ENCODE data around the gene OR2Y1.
"Not testable (repeated sequence)": the region's sequence is repeated elsewhere in the genome, so short reads cannot be mapped to it uniquely, and the experiment has no call there.

Gene OR2Y1

GRCh38 chr5:180739958-180740357 is at the start of gene OR2Y1:
Gene OR2Y1, minus strand, starts transcription at chr5:180740058. Its CDS starts 0 bp downstream, at chr5:180740058.
- no peak for DNase-seq

GRCh38 chr5:180788651-180789410 is 49.0 kb upstream of the OR2Y1 start:
- not testable (repeated sequence) for DNase-seq

DNA sequence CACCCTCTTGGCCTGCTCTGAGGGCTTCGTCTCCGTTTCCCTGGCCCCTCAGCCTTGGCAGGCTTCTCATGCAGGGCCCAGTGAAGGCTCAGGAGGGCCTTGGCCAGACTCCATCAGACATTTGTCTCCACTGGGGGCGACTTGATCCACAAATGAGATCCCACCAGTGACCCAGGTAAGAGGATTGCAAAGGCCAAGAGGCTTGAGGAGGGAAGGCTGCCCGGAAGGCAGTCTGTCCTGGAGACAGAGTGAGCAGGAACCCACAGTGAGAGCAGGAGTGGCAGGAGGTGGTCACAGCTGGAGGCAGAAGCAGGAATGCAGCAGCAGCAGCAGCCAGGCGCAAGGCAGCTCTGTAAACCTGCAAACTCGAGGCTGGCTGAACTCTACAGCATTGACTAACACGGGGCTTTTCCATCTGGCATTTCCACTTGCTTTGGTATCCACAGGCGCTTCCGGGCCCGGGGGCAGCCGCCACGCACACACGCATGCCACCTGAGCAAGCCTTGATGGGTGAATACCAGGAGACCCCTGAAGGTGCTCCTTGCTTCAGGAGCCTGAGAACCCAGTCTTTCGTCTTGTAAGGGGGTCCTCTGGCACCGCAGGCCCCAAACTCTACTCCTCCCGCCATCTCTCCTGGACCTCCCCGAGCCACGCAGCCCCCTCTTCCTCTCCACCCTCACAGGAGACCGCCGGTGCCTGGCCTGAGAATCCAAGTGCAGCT is 48.0 kb upstream of the OR2Y1 start:
- no peak for DNase-seq

- DNase-seq = no peak
These were observed 46.9 kb upstream of the OR2Y1 start for GRCh38 chr5:180786531-180787398.

GRCh38 chr5:180785794-180786221 is 46.0 kb upstream of the OR2Y1 start:
- DNase-seq = no peak

GRCh38 chr5:180785121-180785781 is 45.4 kb upstream of the OR2Y1 start:
- DNase-seq = no peak

DNA sequence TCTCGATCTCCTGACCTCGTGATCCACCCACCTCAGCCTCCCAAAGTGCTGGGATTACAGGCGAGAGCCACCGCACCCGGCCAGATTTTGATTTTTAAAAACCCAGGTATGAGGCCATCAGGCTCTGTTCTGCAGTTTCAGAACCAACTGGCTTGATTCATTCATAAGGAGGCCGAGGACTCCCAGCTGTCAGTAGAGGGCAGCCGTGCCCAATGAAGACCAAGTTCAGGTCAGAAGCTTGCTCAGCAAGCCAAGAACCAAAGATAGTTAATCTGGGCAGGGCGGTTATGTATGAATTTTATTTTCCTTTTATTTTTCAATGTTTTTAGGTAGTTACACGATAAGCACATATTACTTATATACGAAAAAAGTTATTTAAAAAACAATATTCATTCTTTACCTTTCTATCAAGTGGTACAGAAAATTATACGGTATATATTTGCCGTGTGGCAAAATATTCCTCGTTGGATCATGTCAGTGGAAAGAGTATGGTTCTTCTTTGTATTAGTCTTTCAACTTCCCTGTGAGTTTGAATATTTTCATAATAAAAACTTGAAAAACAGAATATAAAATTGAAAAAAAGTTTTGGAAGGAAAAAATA is 44.7 kb upstream of the OR2Y1 start:
- DNase-seq = peak; percentile 7 to 66 (median 32)

DNA sequence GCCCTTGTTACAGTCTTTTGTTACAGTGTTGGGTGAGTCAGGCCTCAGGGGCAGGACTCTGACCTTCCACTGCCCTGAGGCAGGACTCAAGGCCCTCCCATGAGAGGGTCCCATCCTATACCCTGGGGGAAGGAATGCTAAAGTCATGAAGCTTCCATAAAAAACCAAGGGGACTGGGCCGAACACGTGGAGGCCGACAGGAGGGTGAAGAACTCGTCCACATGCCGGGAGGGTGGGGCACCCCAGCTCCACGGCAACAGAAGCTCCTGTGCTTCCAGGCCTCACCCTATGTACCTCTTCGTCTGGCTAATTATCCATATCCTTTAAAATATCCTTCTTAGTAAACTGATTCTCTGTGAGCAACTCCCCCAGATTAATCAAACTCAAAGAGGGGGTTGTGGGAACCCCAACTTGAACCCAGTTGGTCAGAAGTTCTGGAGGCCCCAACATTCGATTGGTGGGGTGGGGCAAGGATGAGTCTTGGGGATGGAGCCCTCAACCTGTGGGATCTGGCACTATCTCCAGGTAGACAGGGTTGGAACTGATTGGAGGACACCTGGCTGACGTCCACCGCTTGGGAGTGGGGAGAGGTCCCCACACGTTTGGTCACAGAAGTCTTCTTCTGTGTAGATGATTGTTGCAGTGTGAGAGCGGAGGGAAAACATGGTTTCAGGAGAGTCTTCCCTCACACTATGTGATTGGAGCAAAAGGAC is 43.6 kb upstream of the OR2Y1 start:
- no peak for DNase-seq

GRCh38 chr5:180782748-180783147 is 42.9 kb upstream of the OR2Y1 start:
- DNase-seq = no peak

DNA sequence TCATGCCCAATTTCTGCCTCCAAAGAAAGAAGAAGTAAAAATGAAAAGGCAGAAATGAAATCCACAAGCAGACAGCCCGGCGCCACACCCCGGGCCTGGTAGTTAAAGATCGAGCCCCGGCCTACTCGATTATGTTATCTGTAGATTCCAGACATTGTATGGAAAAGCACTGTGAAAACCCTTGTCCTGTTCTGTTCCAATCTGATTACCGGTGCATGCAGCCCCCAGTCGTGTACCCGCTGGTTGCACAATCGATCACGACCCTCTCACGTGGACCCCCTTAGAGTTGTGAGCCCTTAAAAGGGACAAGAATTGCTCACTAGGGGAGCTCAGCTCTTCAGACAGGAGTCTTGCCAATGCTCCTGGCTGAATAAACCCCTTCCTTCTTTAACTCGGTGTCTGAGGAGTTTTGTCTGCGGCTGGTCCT is 42.1 kb upstream of the OR2Y1 start:
- not testable (repeated sequence) for DNase-seq

GRCh38 chr5:180779985-180780610 is 40.2 kb upstream of the OR2Y1 start:
- DNase-seq = no peak

DNA sequence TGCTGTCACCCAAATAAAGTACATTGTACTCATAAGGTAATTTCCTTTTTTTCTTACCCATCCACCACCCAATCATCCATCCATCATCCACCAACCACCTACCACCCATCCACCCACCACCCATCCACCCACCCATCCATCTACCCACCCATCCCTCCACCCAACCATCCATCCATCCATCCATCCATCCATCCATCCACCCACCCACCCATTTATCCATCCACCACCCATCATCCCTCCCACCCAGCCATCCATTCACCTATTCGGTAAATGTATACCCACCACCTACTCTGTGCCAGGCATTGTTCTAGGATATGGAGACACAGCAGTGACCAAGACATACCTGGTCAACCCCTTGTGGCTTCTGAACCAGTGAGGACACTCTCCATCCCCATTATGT is 37.6 kb upstream of the OR2Y1 start:
- DNase-seq = no peak

DNA sequence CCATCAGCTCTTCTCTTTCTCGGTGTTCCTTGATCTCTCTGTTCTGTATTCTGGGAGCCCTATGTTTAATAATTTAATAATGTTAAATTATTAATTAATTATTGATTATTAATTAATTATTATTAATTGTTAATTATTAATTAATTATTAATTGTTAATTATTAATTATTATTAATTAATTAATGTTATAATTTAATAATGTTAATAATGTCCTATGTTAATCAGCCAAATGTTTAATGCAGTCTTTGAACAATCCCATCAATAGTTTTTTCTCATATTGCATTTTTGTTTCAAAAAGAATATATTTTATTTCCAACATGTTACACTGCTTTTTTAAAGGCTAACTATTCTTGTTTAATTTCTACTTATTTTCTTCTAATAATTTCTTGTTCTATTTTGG is 36.5 kb upstream of the OR2Y1 start:
- DNase-seq = no peak

GRCh38 chr5:180775624-180776023 is 35.8 kb upstream of the OR2Y1 start:
- DNase-seq = no peak

DNA sequence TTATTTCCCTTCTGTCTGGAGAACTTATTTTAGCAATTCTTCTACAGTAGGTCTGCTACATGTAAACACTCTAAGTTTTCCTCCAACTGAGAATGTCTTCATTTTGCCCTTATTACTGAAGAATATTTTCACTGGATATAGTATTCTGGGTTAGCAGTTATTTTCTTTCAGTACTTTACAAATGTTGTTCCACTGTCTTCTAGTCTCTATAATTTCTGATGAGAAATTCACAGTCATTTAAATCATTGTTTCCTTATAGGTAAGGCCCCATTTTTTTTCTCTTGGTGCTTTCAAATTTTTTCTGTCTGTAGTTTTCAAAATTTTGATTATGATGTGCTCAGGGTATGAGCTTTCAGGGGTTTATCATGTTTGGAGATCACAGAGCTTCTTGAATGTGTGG is 32.0 kb upstream of the OR2Y1 start:
- no peak for DNase-seq

- no peak for DNase-seq
These were observed 30.0 kb upstream of the OR2Y1 start for GRCh38 chr5:180769821-180770220.

- DNase-seq = no peak
These were observed 15.7 kb upstream of the OR2Y1 start for GRCh38 chr5:180755601-180756000.

- no peak for DNase-seq
These were observed 4.4 kb upstream of the OR2Y1 start for GRCh38 chr5:180744253-180744652.

DNA sequence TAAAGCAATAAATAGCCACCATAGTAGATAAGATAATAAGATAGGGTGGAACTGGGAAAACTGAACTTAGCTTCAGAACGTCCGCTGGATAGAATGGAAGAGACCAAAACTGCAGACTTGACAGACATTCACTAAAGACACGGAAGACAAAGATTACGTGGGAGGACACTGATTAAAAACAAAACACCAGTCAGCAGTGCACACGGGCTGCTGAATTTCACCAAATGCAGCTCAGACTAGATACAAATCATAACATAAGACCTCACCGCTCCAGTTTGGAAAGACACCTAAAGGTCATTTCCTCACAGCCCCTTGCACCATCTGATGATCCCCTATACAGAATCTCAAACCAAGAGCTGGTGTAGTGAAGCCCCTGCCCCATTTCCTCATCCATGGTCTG is 2.9 kb upstream of the OR2Y1 start:
- no peak for DNase-seq

- not testable (repeated sequence) for DNase-seq
These were observed 1.1 kb upstream of the OR2Y1 start for GRCh38 chr5:180740953-180741352.

GRCh38 chr5:180739271-180739670 is 587 bp downstream of the OR2Y1 start:
- no peak for DNase-seq

Data from activated naive CD4-positive, alpha-beta T cell (primary cell).